Fibroblast of pulmonary artery (primary cell): ENCODE measurements around the gene CALML3.

Experiments
- DNase-seq: peaks from one replicate; pipeline ENCODE4 v3.0.0-alpha.2; 2010; ENCODE audit warnings: low read depth
- H3K4me3 ChIP-seq: replicated peaks from 2 replicates; pipeline ENCODE4 v1.5.1; 2011; ENCODE audit warnings: low read depth, mild to moderate bottlenecking, control low read depth, low read length, moderate library complexity
- TF ChIP-seq, protein P1 (sequence below): IDR thresholded peaks from 2 replicates; pipeline ENCODE4 v1.5.1; 2011; ENCODE audit warnings: mild to moderate bottlenecking, control low read depth, low read length, inconsistent platforms; ENCODE audit errors: missing control alignments

CALML3 gene

GRCh38 chr10:5564537-5565204 is 39.9 kb downstream of the CALML3 start:
- DNase-seq: no peak
- no peak overlapping the region for H3K4me3 ChIP-seq

GRCh38 chr10:5565205-5565545 is 40.4 kb downstream of the CALML3 start:
- no peak for DNase-seq
- no peak overlapping the region for H3K4me3 ChIP-seq
- TF ChIP-seq, protein P1, sequence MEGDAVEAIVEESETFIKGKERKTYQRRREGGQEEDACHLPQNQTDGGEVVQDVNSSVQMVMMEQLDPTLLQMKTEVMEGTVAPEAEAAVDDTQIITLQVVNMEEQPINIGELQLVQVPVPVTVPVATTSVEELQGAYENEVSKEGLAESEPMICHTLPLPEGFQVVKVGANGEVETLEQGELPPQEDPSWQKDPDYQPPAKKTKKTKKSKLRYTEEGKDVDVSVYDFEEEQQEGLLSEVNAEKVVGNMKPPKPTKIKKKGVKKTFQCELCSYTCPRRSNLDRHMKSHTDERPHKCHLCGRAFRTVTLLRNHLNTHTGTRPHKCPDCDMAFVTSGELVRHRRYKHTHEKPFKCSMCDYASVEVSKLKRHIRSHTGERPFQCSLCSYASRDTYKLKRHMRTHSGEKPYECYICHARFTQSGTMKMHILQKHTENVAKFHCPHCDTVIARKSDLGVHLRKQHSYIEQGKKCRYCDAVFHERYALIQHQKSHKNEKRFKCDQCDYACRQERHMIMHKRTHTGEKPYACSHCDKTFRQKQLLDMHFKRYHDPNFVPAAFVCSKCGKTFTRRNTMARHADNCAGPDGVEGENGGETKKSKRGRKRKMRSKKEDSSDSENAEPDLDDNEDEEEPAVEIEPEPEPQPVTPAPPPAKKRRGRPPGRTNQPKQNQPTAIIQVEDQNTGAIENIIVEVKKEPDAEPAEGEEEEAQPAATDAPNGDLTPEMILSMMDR: no peak

More at GRCh38 chr10:5564537-5565204, 39.9 kb downstream of the CALML3 start:
- TF ChIP-seq, protein P1: no peak

DNA sequence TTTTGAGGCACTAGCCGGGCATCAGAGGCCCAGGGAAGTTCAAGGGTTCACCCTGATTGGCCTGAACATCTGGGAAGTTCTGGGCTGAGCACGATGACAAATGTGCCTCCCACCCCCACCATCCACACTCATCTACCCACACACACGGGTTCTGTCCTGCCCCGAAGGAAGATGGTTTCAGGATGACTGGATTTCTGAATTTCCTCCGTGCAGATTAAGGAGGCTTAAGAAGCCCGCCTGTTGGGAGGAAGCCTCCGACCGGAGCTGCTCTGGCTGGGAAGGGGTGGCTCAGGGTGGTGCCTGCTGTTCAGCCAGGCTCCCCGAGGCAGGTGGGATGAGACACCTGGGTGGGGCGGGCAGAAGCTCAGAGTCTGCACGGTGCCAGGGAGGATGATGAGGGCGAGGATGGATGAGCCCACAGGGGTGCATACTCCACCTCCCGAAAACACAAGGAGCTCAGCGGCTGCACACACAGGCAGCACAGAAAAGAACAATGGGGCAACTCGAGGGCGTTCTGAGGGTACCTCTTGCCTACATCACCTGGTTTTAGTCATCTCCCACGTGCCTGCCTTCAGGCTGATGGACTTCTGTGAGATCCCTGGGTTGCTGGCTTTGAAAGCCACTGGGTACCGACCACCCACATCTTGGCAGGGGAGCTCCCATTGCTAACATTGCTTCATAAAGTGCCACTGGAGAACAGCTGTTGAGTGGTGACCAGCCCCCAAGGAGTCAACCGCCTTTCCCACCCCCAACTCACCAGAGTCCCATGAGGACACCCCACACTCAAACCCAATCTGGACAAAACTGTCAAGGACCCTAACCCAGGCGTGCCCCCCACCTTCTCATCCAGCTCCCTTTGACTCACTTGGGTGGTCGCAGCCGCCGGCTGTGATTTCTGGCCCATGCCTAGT is 41.2 kb downstream of the CALML3 start:
- peak; percentile 19 for DNase-seq
- TF ChIP-seq, protein P1: no peak
- no peak overlapping the region for H3K4me3 ChIP-seq

- no peak overlapping the region for H3K4me3 ChIP-seq
- no peak for DNase-seq
- TF ChIP-seq, protein P1: no peak
These were observed 41.9 kb downstream of the CALML3 start for GRCh38 chr10:5566614-5567013.

DNA sequence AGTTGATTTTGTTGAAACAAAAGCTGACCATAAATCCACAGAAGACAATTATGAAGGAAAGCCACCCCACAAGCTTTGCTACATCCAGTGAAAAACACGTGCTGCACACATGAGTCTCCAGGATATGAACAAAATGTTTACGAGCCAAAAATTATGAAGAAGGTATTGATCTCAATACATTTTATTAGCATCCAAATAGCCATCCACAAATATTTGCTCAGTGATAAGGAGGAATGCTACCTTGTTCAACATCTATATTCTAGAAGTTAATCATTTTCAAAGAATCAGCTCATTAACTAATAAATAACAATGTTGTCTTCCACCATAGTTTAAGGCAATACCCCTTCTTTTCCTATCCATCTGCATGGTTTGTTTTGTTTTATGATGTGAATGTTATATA is 42.7 kb downstream of the CALML3 start:
- no peak overlapping the region for H3K4me3 ChIP-seq
- TF ChIP-seq, protein P1: no peak
- no peak for DNase-seq

DNA sequence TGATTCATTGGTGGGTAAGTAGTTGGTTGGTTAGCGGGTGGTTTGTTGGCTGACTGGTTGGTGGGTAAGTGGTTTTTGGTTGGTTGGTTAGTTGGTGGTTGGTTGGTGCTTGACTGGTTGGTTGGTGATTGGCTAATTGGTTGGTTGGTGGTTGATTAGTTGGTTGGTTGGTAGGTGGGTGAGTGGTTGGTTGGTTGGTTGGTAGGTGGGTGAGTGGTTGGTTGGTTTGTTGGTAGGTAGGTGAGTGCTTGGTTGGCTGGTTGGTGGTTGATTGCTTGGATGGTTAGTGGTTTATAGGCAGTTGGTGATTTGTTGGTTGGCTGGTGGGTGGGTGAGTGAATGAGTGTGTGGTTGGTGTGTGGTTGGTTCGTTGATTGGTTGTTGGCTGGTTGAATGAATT is 44.2 kb downstream of the CALML3 start:
- TF ChIP-seq, protein P1: no peak
- no peak overlapping the region for H3K4me3 ChIP-seq

DNA sequence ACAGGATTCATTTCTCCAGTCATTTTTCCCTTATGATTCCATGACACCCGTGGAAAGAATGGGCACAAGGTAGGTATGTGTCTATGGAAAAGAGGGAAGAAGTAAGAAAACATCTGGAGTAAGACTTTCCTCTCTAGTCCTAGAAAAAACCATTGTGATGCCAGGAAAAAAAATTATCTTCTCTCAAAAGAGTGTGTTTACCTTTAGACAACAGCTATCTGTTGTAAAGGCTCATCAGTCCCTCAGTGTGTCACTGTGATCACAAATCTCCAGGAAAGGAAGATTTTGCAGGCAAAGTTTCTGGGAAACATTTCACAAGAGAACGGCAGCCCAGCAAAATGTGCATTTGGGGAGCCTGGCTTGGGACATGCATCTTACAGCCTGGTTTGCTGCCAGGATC is 44.8 kb downstream of the CALML3 start:
- no peak overlapping the region for H3K4me3 ChIP-seq
- TF ChIP-seq, protein P1: no peak
- DNase-seq: no peak

More for the DNA sequence above, 44.2 kb downstream of the CALML3 start:
- no peak for DNase-seq
